Activated gamma-delta T cell treated with anti-CD3 and anti-CD28 coated beads, Interleukin-2, amount 50 U/mL, for 16 hours (primary cell): ENCODE measurements around the gene TTC31.

Experiments
- DNase-seq: peaks from one replicate; pipeline ENCODE4 v3.0.0-alpha.2; 2020; ENCODE audit warnings: low read depth

Gene TTC31

DNA sequence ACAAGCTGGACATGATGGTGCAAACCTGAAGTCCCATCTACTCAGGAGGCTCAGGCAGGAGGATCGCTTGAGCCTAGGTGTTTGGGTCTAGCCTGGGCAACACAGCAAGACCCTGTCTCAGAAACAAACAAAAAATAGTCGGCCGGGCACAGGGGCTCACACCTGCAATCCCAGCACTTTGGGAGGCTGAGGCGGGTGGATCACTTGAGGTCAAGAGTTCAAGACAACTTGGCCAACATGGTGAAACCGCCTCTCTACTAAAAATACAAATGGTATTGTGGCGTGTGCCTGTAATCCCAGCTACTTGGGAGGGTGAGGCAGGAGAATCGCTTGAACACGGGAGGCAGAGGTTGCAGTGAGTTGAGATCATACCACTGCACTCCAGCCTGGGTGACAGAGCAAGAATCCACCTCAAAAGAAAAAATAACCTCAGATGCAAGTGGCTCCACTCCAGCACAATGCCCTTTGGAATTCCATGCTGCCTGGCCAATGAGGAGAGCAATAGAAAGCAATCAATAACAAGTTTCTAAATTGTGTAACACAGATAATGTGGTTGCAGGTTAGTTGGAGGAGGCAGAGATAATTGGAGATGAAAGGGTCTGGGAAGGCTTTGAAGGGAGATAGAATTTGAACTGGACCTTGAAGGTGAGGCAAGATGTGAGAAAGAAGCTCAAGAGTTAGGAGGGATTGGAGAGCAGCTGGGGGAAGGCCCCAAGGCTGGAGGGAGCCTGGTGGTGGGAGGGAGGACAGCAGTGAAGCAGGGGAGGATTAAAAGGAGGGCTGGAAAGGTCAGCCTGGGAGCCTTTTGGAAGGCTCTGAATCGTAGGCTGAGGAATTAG, 6.0 kb downstream of the TTC31 start:
- no peak for DNase-seq

DNA sequence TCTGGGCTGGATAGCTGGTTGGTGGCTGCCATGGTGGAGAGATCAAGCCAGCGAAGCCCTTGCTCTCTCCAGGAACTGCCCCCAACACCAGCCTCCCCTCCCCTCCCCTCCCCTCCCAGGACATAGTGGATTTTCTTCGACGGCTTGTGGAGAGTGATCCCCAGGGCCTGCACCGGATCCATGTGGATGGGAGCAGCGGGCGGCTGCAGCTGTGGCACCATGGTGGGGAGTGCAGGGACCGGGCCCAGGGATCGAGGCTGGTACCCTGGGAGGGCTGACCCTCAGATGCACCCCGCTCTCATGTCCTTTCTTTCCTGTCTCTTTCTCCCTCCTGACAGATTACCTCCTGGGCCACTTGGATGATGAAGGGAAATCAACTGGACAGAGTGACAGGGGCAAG, 7.0 kb downstream of the TTC31 start:
- no peak for DNase-seq

DNA sequence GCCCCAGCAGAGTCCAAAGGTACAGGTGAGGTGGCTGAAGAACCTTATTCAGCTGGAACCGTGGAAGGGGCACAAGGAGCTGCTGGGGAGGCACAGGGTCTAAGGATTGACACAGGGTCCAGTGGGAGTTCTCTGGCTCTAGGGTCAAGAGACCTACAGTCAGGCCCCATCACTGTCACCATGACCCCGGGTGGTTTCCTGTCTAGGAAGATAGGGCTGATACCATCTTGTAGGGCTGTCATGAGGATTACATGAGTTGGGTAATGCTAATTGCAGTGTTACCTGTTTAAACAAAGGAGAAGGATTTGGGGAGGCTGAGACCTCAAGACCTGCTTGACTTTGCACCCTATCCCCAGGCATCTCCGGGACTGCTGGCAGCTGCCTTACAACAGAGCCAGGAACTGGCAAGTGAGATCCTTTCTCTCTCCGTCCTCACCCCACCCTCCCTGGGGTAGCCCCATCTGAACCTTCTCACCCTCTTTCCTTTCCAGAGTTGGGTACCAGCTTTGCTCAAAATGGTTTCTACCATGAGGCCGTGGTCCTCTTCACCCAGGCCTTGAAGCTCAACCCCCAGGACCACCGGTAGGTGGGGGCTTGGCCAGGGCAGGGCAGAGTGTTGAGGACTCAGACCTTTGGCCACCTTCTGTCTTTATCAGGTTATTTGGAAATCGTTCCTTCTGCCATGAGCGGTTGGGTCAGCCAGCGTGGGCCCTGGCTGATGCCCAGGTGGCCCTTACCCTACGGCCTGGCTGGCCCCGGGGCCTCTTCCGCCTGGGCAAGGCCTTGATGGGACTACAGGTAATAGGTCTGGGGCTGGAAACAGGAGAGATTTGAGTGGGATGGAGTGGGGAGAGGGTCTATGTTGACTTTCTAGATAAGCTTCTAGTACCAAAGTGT, 9.0 kb downstream of the TTC31 start:
- no peak for DNase-seq

DNA sequence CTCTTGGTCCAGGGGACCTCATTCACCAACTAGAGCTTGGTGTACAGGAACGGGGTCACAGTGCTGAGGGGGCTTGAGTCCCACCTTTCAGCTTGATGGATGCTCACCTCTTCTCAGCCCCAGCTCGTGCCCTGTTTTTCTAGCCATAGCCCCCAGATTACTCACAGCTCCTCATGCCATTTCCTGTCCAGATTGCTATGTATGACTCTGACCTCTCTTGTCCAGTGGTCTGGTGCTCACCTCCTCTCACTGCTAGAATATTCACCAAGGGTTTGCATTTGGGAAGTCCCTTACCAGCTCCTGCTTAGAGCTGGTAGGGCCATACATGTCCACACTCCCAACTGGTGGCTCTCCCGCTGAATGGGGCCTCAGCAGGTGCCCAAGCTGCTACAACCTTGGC, 10.7 kb downstream of the TTC31 start:
- DNase-seq = no peak

DNA sequence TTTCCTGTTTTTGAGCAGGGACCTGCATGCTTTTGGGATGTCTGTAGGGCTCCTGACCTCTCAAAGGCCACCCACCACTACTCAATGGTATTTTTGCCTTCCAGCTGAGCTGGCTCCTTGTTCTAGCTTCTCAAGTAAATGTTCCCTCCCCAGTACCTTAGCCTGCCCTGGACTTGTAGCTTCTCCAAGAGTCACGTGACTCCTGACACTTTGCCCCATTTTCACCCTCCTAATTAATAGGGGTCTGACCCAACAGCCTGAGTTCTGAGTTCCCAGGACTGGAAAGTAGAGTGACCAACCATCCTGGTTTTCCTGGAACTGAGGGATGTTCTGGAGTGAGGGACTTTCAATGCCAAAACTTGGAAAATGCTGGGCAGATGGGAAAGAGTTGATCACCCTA, 12.6 kb downstream of the TTC31 start:
- no peak for DNase-seq

DNA sequence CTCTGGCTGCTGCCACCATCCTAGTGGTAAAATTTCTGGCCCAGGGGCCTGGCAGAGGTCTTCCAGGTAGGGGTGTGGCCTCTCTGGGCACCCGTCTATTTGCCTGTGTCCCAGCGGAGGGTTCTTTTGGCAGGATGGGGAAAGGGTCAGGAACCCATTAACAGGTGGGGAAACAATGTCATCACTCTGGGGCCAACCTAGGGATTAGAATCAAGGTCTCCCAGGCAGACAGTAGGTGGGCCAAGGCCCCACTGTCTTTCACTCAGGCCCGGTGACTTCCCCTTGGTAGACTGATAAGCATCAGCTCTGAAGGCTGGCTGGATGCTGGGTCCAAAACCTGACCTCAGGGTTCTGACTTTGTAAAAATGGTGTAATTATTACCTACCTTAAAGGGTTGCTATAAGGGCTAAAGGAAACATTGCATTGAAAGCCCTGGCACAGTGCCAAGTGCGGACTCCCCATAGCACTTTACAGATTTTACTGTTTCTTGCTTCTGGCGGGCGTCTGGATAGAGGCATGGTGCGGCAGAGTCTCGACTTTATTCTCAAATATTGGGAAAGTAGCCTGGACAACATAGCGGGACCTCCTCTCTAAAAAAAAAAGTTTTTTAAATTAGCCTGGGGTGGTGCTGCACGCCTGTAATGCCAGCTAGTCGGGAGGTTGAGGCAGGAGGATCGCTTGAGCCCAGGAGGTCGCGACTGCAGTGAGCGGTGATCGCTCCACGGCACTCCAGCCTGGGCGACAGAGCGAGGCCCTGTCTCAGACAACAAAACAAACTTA, 14.3 kb downstream of the TTC31 start:
- DNase-seq = no peak

DNA sequence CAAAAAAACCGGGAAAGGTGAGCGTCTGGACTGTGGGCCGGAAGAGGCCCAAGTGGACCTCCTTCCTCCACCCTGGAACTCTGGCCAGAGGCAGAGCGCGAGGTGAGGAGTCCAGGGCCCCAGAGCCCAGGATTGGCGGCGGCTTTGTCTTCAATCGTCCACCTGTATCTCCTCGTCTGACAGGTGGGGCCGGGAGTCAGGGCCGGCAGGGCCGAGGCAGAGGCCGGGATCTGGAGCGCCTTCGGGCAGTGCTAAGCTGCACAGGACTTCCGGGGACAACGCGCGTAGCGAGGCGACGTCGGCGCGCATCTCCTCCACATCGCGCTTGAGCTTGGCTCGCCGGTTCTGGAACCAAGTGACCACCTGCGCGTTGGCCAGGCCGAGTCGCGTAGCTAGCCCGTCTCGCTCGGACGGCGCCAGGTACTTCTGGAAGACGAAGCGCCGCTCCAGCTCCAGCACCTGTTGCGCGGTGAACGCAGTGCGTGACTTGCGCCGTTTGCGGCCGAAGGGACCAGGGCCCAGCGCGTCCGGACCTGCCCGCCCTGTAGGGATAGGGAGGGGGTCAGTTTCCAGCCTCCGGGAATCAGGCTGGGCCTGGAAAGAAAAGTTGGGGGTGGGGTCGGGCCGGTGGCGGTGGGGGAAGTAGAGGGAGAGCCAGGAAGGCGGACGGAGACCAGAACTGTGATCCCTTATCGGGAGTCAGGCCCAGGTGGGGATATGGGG, 15.1 kb downstream of the TTC31 start:
- no peak for DNase-seq

DNA sequence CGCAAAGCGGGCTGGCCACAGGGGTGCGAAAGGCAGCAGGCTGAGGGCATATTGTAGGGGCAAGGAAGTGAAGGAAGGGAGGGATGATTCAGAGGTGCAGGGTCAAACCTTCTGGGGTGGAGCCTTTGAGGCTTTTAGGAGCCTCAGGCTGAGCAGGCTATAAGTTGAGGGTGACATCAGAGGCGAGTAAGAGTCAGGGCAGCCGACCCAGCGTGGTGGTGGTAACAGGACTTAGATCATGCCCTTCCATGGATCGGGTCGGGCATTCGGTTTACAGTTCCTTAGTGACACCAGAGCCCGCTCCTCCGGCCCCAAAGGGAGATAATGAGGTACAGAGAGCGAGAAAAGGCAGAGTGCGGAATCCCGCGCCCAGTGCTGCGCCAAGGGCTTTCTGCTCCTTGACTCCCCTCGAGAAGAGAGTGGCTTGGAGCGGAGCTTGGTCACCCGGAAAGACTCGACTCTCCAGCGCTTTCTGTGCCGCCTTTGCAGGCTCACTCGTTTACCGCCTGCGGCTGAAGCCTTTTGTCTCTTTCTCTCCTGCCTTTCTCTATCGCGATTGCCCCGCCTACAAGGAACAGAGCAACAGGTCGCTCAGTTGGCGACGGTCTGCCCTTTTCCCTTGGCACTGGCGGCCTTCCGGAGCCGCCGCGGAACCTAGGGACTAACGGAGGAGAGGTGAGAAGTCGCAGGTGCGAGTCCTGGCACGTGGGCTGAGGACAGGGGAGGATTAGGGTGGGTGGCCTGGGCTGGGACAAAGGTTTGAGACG, 15.8 kb downstream of the TTC31 start:
- no peak for DNase-seq

DNA sequence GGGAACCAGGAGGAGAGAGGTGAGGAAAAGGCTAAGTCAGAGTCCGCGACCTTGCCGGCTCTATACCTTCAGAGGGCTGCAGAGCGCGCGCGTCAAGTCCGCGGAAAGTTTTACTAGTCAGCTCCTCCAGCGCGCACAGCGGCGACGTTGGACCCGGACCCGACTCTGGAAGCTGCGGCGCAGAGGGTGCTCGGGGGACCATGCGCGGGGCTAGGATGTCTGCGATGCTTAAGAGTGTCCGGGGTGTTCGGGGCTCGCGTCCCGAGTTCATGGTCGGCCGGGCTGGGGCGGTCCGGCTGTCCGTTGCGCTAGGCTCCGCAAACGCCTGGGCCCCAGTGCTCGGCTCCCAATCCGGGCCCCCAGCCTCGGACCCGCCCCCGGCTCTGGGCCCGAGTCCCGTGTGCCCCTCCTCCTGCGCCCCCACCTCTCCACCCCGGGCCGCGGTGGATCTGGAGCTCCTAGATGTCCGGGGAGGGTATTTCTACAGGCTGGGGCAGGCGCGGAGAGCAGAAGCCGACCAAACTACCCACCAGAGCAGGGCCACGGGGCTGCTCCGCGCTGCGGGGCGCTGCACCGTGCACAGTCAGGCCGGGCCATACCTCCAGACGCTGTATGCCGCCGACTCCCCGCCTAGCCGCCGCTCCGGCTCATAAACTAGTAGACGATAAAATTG, 16.5 kb downstream of the TTC31 start, which contains the start of gene LBX2:
TSS of gene LBX2 (minus strand) at position 337 of the 673 bp plus-strand sequence. CDS start at position 271, 66 bp downstream.
- no peak for DNase-seq

DNA sequence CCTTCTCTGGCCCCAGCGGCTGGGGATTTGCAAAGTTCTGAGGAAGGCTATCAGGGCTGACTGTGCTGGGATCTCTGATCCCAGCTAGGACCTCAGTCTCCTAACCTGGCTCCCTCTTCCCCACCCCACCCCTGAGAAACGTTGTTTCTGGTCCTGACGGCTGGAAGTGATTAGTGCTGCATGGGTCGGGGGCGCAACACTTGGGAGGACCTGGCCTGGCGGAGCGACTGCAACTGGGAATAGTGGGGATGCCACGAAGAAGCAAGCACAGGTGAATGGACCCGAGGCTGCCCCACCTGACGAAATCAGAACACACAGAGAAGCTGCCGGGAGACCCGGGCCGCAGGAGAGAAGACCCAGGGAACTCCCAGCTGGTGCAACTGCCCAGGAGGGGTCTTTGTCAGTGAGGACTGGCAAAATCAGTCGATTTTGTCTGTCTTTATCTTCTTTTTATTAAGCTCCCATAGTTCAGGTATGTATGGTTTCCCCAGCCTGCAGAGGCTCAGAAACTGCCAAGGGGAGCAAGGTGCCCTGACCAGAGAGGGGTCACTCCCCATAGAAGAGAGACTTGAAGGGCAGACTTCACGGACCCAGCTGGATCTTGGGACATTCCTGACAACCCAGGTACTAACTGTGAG, 17.2 kb downstream of the TTC31 start:
- DNase-seq = no peak

DNA sequence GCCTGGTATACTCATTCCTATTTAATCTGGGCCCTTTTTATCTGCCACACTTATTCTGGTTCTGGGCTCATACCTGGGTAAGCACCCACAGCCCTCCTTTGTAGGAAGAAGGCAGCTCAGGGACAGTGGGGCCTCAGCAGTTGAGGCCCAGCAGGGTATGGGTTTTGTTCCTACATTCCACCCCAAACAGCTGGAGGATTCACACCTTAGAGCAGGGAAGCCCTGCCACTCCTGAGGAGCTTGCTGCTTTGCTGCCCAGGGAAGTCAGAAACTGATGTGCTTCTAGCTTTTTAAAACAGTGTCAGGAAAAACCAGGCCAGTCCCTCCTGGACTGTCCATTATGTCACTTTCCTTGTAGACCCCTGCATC, 17.7 kb downstream of the TTC31 start:
- no peak for DNase-seq

DNA sequence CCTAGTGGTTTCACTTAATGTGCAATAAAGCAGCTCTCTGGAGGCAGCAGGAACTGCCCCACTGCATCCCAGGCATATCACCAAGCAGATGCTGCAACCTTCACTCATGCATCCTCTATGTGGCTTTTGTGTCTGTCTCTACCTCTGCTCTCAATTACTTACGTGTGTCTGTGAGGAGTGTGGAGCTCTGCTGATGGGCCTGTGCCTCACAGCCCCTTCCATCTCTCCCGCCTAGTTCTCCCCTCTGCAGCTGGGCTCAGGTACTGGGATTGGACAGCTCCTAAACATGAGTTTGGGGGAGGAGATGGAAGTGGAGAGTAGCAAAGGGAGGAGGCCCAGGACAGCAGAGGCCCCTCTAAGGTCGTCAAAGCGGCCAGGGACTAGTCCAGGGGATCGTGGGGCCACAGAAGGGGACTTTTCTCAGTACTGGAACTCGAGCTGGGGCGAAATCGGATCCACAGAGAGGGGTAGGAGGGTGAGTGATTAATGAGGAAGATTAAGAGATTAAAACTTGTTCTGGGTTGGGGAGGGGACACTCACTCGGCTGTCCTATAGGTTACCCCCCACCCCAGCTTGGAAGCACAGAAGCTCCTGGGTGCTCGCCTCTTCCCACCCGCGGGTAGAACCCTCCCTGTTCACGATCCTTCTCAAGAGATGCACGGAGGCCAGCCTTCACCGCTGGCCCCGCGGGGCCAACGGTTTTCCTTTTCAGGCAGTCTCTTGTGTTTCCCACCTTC, 18.6 kb downstream of the TTC31 start:
- no peak for DNase-seq

DNA sequence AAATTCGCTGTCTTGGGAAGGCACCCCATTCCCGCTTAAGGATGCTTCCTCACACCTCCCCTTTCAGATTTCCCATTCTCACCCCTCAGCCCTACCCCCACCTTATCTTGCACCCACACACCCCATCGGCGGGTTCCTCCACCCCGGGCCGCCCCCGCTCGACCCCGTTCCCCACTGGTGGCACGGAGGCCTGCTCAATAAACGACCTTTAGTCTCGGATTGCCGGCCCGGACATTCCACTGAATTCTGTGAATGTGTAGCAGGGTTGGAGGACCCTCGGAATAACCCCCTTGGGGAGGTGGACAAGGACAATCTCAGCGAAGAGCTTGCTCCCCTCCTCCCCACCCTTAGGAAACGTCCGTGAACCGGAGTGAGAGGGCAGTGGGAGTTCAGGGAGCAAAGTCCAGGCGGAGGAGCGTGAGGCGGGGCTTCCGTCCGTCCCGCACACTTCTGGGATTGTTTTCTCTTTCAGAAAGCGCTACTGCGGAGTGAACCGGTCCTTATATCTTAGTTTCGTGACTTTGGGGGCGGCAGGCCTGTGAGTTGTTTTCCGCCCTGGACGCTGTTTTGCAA, 19.4 kb downstream of the TTC31 start:
- no peak for DNase-seq

DNA sequence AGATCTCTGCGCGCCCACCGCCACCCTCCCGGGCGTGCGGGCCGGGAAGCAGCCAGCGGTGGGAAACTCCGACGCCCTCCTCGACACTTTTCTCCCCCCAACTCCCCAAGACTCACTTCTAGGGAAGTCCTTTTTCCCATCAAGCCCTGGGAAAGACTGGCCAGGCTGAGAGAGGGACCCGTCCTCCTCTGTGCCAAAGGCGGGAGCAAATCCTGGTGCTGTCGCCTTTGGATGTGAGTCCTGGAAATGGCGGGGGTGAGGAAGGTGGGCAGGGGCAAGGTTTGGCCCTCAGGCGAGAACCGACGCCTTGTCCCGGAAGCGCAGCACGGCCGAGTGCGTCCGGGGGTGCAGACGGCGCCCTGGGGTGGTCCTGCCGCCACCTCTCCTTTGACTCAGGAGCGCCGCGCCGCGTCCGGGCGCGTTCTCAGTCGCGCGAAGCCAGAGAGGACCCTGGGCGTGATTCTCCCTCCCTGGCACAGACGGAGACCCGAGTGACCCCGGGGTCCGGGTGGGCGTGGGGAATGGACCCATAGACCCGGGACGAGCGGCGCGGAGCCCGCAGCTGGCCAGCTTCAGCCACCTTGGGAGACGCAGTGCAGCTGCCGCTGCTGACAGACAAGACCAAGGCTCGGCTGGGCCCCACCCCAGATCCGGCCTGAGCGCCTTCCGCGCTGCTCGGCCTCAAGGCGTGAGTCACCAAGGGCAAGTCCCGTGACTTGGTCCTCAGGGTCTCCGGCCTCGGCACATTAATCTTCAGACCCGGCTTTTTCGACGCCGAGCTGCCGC, 20.0 kb downstream of the TTC31 start:
- no peak for DNase-seq

DNA sequence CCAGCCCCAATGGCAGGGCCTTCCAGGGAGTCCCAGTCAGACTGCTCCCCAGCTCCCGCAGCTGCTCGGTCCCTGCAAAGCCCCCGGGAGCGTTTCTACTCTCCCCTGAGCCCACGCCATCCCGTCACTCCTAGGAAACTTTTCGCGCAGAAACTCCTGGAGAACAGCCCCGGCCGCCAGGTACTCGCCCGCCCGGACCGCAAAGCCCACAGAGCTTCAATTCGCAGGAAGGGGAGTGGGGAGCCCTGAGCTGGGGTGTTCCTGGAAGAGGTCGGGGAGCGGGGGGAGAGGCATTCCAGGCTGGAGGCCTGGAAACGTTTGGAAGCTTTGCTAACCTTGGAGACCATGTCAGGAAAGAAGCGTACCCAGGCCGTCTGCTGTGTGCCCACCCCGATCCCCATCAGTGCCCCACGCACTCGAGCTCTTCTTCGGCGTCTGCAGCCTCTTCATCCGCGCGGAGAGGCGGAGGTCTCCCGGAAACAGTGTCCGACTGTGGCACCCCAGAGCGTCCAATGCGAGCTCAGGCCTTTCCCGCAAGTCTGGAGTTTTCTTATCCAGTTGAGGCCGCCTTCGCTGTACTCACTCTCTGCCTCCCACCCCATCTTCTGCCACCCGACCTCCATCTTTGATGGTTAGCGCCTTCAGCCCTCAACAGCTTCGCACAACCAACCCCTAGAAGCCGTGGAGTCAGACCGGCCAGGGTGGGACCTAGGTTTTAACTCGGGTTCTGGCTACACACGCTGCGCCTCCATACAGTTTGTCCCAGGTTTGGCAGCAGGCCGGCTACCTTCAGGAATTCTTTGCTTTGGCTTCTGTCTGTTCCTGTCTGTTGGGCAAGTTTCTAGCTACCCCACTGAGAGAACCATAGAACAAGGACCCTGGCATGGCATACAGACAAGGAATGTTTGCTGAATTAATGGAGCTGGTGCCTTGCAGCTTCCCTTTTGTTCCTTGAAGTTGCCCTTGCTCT, 20.9 kb downstream of the TTC31 start:
- DNase-seq = no peak

DNA sequence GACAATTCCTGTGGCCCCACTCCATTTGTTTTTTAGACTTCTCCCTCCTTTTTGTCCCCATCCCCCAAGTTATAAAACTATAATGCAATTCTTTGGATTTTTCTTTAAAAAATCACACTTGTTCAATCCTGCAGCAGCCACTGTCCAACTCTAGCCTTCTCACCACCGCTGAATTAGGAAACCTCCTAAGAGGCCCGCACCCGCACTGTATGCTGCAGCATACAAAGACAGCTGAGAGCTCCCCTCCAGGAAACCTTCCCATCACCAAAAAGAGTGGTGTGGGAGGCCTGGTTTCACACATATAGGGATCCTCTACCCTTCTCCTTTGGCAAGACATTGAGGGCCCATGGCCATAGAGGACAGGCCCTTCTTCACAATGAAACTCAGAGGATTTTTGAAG, 21.7 kb downstream of the TTC31 start:
- DNase-seq = no peak
